GM23338 (cell line): ENCODE data around the gene FMO2. TPM values are rescaled to one million over a fixed set of nuclear protein-coding genes. Genes with fewer than 3 reads are reported as not detected.
A peak's percentile ranks its signal among the peaks of the same experiment; 100 is the strongest.

Source experiments
- ATAC-seq: fragments of 200-7000 bp; cut with Tn5 transposase; 3 replicates; pipeline ENCODE4 v1.9.1; 2020
- DNase-seq: peaks from one replicate; pipeline ENCODE4 v3.0.0-alpha.2; 2015; ENCODE audit warnings: low spot score
- H2AFZ ChIP-seq: fragments of 200-600 bp; sonication (generic); 2 replicates; pipeline ENCODE4 v1.8.0; 2016; ENCODE audit warnings: antibody characterized with exemption, mild to moderate bottlenecking, moderate library complexity
- H3F3A ChIP-seq: fragments of 200-600 bp; sonication (generic); replicated peaks from 2 replicates; pipeline ENCODE4 v1.8.0; 2017; ENCODE audit warnings: antibody characterized with exemption, mixed run types, low read depth
- H3K27ac ChIP-seq: fragments of 200-600 bp; sonication (generic); 2 replicates; pipeline ENCODE4 v1.6.1; 2016; ENCODE audit warnings: low read depth
- H3K27me3 ChIP-seq: fragments of 200-600 bp; sonication (generic); 2 replicates; pipeline ENCODE4 v1.8.0; 2016; ENCODE audit warnings: mild to moderate bottlenecking, mixed run types, moderate library complexity; ENCODE audit not compliant: insufficient read depth
- H3K36me3 ChIP-seq: fragments of 200-600 bp; sonication (generic); 2 replicates; pipeline ENCODE4 v1.8.0; 2016; ENCODE audit warnings: mild to moderate bottlenecking; ENCODE audit not compliant: insufficient read depth
- H3K4me1 ChIP-seq: fragments of 200-600 bp; sonication (generic); 2 replicates; pipeline ENCODE4 v1.8.0; 2016; ENCODE audit warnings: mild to moderate bottlenecking, moderate library complexity; ENCODE audit not compliant: insufficient read depth
- H3K4me2 ChIP-seq: fragments of 200-600 bp; sonication (generic); 2 replicates; pipeline ENCODE4 v1.7.1; 2017; ENCODE audit warnings: mixed run types
- H3K4me3 ChIP-seq: fragments of 200-600 bp; sonication (generic); 2 replicates; pipeline ENCODE4 v1.6.1; 2016; ENCODE audit warnings: mixed run types
- H3K79me2 ChIP-seq: fragments of 200-600 bp; sonication (generic); replicated peaks from 2 replicates; pipeline ENCODE4 v1.8.0; 2017; ENCODE audit warnings: mild to moderate bottlenecking; ENCODE audit not compliant: insufficient read depth
- H3K9me2 ChIP-seq: fragments of 200-600 bp; sonication (generic); 2 replicates; pipeline ENCODE4 v1.8.0; 2017; ENCODE audit not compliant: insufficient read depth
- H4K20me1 ChIP-seq: fragments of 200-600 bp; sonication (generic); replicated peaks from 2 replicates; pipeline ENCODE4 v1.8.0; 2017; ENCODE audit warnings: mild to moderate bottlenecking; ENCODE audit not compliant: insufficient read depth
- H3K27ac Mint-ChIP-seq: 2 replicates; pipeline ENCODE4 v1.8.0; 2020; ENCODE audit warnings: inconsistent platforms, mild to moderate bottlenecking, moderate library complexity, mixed read lengths
- H3K27me3 Mint-ChIP-seq: 3 replicates; pipeline ENCODE4 v1.8.0; 2022; ENCODE audit warnings: low read depth, mild to moderate bottlenecking, moderate library complexity, mixed read lengths, inconsistent platforms; ENCODE audit not compliant: insufficient read depth, poor library complexity
- H3K36me3 Mint-ChIP-seq: 3 replicates; pipeline ENCODE4 v1.8.0; 2021; ENCODE audit warnings: low read depth, mild to moderate bottlenecking, inconsistent platforms, moderate library complexity, mixed read lengths
- H3K4me1 Mint-ChIP-seq: 3 replicates; pipeline ENCODE4 v1.8.0; 2020; ENCODE audit warnings: mild to moderate bottlenecking, inconsistent platforms, mixed read lengths
- H3K4me3 Mint-ChIP-seq: 3 replicates; pipeline ENCODE4 v1.8.0; 2021; ENCODE audit warnings: moderate library complexity, mild to moderate bottlenecking, inconsistent platforms, mixed read lengths
- H3K9me3 Mint-ChIP-seq: 3 replicates; pipeline ENCODE4 v1.8.0; 2020; ENCODE audit warnings: moderate library complexity, mild to moderate bottlenecking, inconsistent platforms, mixed read lengths
- CREB1 ChIP-seq: fragments of 250-450 bp; sonication (Bioruptor Pico); IDR thresholded peaks from 2 replicates; pipeline ENCODE4 v1.5.0; 2020; ENCODE audit warnings: low read depth, mild to moderate bottlenecking, moderate library complexity
- ETS1 ChIP-seq: IDR thresholded peaks from 2 replicates; pipeline ENCODE4 v1.6.1; 2016; ENCODE audit warnings: antibody characterized with exemption
- EZH2 ChIP-seq: fragments of 200-600 bp; sonication (generic); IDR thresholded peaks from one replicate; pipeline ENCODE4 v1.8.0; 2017; ENCODE audit warnings: antibody characterized with exemption, mild to moderate bottlenecking, low read depth; ENCODE audit not compliant: unreplicated experiment
- EZH2phosphoT487 ChIP-seq: fragments of 200-600 bp; sonication (generic); IDR thresholded peaks from one replicate; pipeline ENCODE4 v1.8.1; 2018; ENCODE audit warnings: antibody characterized with exemption; ENCODE audit not compliant: unreplicated experiment
- JUNB ChIP-seq: IDR thresholded peaks from one replicate; pipeline ENCODE4 v1.6.1; 2016; ENCODE audit warnings: antibody characterized with exemption; ENCODE audit not compliant: unreplicated experiment
- NANOG ChIP-seq: IDR thresholded peaks from 2 replicates; pipeline ENCODE4 v1.6.1; 2016; ENCODE audit warnings: antibody characterized with exemption, borderline replicate concordance
- POLR2AphosphoS5 ChIP-seq: IDR thresholded peaks from 2 replicates; pipeline ENCODE4 v1.6.1; 2016; ENCODE audit warnings: antibody characterized with exemption, low read depth
- REST ChIP-seq: IDR thresholded peaks from one replicate; pipeline ENCODE4 v1.6.1; 2018; ENCODE audit warnings: antibody characterized with exemption; ENCODE audit not compliant: unreplicated experiment
- STAT1 ChIP-seq: IDR thresholded peaks from one replicate; pipeline ENCODE4 v1.6.1; 2016; ENCODE audit warnings: antibody characterized with exemption; ENCODE audit not compliant: unreplicated experiment
- ZNF114 ChIP-seq: fragments of 250-450 bp; sonication (Bioruptor Pico); IDR thresholded peaks from 2 replicates; pipeline ENCODE4 v1.5.0; 2020; ENCODE audit warnings: mild to moderate bottlenecking, moderate library complexity
- ZNF331 ChIP-seq: fragments of 250-450 bp; sonication (Bioruptor Pico); IDR thresholded peaks from 2 replicates; pipeline ENCODE4 v1.5.0; 2020; ENCODE audit warnings: low read depth, mild to moderate bottlenecking, moderate library complexity
- polyA plus RNA-seq: library from polyadenylated mRNA; unstranded; fragments of >200 nt; fragmentation: Nextera tagmentation; extraction: Ambion mirVana; gene quantifications from 2 replicates; pipeline ENCODE4 v1.2.1, GENCODE V29; 2016
- total RNA-seq: library from RNA; depleted of rRNA; stranded (reverse); fragments of >200 nt; shearing (Covaris generic); gene quantifications from 2 replicates; pipeline ENCODE4 v1.2.3, GENCODE V29; 2014
- TF ChIP-seq, protein P1 (sequence below): fragments of 250-450 bp; sonication (Bioruptor Pico); IDR thresholded peaks from 2 replicates; pipeline ENCODE4 v1.5.0; 2020; ENCODE audit warnings: mild to moderate bottlenecking, moderate library complexity
- TF ChIP-seq, protein P2 (sequence below), 2 experiments: fragments of 200-600 bp in 1 of 2; sonication (generic) in 1 of 2; conservative IDR thresholded peaks; 2 replicates each; pipeline versions ENCODE4 v1.5.1 to v1.6.1; 2016 to 2017; ENCODE audit warnings: antibody characterized with exemption in 2 of 2, low read depth in 2 of 2, mild to moderate bottlenecking in 2 of 2, moderate library complexity in 1 of 2

Gene FMO2
- total and polyA plus RNA-seq, 2 experiments from 2014 or later, result 0.31 TPM; not detected in 1

DNA sequence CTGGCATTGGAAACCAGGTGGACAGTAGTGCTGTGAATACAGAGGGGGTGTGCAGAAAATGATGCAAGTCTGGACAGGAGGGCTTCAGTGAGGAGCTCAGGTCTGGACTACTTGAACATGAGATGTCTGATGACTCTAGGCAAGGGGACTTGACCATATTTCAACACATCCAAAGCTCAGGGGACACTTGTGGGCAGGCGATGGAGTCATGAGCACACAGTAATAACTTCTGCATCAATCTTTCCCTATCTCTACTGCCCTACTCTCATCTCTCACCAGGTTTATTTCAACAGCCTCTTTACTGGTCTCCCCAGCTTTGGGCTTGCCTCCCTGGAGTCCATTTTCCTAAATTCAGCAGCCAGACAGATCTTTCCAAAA, 21.9 kb downstream of the FMO2 start:
- no peak for DNase-seq
- Histone ChIP-seq H3K9me2 (peaks cover 9% of the 10 kb centered on the region; the same call in 1 of the 2 replicates), H3F3A (no peaks in the 10 kb centered on the region), H3K79me2 (no peaks in the 10 kb centered on the region), H3K36me3 (no peaks in the 10 kb centered on the region), H4K20me1 (no peaks in the 10 kb centered on the region), H2AFZ (no peak overlapping the region), H3K4me1 (peaks cover 12% of the 10 kb centered on the region), H3K4me2 (no peak overlapping the region), H3K27ac (no peak overlapping the region), H3K4me3 (no peak overlapping the region), H3K27me3 (no peaks in the 10 kb centered on the region)
- Mint-ChIP-seq H3K4me1 (peaks cover 10% of the 10 kb centered on the region; the same call in 2 of the 3 replicates), H3K27ac (peak overlapping the region; percentile 11; the same call in 1 of the 2 replicates), H3K4me3 (no peak overlapping the region), H3K9me3 (no peaks in the 10 kb centered on the region), H3K36me3 (no peaks in the 10 kb centered on the region), H3K27me3 (peaks cover 2% of the 10 kb centered on the region)
- no peak for ATAC-seq
- TF ChIP-seq STAT1 (no peak), POLR2AphosphoS5 (no peak), ZNF331 (CRISPR knock-in tag) (no peak), EZH2phosphoT487 (no peak), JUNB (no peak), EZH2 (no peak), ETS1 (no peak), NANOG (no peak), CREB1 (CRISPR knock-in tag) (no peak), ZNF114 (CRISPR knock-in tag) (no peak), REST (no peak)
- TF ChIP-seq, protein P1, sequence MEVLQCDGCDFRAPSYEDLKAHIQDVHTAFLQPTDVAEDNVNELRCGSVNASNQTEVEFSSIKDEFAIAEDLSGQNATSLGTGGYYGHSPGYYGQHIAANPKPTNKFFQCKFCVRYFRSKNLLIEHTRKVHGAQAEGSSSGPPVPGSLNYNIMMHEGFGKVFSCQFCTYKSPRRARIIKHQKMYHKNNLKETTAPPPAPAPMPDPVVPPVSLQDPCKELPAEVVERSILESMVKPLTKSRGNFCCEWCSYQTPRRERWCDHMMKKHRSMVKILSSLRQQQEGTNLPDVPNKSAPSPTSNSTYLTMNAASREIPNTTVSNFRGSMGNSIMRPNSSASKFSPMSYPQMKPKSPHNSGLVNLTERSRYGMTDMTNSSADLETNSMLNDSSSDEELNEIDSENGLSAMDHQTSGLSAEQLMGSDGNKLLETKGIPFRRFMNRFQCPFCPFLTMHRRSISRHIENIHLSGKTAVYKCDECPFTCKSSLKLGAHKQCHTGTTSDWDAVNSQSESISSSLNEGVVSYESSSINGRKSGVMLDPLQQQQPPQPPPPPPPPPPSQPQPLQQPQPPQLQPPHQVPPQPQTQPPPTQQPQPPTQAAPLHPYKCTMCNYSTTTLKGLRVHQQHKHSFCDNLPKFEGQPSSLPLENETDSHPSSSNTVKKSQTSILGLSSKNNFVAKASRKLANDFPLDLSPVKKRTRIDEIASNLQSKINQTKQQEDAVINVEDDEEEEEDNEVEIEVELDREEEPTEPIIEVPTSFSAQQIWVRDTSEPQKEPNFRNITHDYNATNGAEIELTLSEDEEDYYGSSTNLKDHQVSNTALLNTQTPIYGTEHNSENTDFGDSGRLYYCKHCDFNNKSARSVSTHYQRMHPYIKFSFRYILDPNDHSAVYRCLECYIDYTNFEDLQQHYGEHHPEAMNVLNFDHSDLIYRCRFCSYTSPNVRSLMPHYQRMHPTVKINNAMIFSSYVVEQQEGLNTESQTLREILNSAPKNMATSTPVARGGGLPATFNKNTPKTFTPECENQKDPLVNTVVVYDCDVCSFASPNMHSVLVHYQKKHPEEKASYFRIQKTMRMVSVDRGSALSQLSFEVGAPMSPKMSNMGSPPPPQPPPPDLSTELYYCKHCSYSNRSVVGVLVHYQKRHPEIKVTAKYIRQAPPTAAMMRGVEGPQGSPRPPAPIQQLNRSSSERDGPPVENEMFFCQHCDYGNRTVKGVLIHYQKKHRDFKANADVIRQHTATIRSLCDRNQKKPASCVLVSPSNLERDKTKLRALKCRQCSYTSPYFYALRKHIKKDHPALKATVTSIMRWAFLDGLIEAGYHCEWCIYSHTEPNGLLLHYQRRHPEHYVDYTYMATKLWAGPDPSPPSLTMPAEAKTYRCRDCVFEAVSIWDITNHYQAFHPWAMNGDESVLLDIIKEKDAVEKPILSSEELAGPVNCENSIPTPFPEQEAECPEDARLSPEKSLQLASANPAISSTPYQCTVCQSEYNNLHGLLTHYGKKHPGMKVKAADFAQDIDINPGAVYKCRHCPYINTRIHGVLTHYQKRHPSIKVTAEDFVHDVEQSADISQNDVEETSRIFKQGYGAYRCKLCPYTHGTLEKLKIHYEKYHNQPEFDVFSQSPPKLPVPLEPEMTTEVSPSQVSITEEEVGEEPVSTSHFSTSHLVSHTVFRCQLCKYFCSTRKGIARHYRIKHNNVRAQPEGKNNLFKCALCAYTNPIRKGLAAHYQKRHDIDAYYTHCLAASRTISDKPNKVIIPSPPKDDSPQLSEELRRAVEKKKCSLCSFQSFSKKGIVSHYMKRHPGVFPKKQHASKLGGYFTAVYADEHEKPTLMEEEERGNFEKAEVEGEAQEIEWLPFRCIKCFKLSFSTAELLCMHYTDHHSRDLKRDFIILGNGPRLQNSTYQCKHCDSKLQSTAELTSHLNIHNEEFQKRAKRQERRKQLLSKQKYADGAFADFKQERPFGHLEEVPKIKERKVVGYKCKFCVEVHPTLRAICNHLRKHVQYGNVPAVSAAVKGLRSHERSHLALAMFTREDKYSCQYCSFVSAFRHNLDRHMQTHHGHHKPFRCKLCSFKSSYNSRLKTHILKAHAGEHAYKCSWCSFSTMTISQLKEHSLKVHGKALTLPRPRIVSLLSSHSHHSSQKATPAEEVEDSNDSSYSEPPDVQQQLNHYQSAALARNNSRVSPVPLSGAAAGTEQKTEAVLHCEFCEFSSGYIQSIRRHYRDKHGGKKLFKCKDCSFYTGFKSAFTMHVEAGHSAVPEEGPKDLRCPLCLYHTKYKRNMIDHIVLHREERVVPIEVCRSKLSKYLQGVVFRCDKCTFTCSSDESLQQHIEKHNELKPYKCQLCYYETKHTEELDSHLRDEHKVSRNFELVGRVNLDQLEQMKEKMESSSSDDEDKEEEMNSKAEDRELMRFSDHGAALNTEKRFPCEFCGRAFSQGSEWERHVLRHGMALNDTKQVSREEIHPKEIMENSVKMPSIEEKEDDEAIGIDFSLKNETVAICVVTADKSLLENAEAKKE (CRISPR knock-in tag), result no peak
- TF ChIP-seq, protein P2, sequence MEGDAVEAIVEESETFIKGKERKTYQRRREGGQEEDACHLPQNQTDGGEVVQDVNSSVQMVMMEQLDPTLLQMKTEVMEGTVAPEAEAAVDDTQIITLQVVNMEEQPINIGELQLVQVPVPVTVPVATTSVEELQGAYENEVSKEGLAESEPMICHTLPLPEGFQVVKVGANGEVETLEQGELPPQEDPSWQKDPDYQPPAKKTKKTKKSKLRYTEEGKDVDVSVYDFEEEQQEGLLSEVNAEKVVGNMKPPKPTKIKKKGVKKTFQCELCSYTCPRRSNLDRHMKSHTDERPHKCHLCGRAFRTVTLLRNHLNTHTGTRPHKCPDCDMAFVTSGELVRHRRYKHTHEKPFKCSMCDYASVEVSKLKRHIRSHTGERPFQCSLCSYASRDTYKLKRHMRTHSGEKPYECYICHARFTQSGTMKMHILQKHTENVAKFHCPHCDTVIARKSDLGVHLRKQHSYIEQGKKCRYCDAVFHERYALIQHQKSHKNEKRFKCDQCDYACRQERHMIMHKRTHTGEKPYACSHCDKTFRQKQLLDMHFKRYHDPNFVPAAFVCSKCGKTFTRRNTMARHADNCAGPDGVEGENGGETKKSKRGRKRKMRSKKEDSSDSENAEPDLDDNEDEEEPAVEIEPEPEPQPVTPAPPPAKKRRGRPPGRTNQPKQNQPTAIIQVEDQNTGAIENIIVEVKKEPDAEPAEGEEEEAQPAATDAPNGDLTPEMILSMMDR (conservative IDR thresholded peaks at IDR 0.05; ENCODE audit: low read depth in 2 of 2), result no peak
